Stimulated activated CD8-positive, alpha-beta memory T cell treated with anti-CD3 and anti-CD28 coated beads, Interleukin-7, amount 100 ng/mL, for 48 hours (primary cell): ENCODE results near the gene MAGI2.

Source experiments
- DNase-seq, 2 donors: peaks; one replicate each; pipeline ENCODE4 v3.0.0-alpha.2; 2020; ENCODE audit warnings: low read depth in 1 of 2; ENCODE audit errors: extremely low read depth in 1 of 2

MAGI2 gene

GRCh38 chr7:78842068-78842467 lies 611.4 kb downstream of the MAGI2 start:
- no peak for DNase-seq

- no peak for DNase-seq
Observed at GRCh38 chr7:78835897-78836296, 617.6 kb downstream of the MAGI2 start.

DNA sequence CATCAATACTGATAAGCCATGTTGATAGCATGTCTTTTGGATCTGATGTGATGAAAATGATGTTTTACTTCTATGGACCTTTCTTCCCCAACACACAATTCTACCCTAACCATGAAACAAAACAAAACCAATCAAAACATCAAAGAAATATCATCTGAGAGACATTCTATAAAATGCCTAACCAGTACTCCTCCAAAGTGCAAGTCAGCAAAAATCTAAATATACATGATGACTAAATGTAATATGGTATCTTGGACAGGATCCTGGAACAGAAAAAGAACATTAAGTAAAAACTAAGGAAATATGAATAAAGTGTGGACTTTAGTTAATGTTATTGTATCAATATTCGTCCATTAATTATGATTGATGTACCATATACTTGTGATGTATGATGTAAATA lies 625.1 kb downstream of the MAGI2 start:
- DNase-seq: no peak

- DNase-seq: no peak
Observed at GRCh38 chr7:78803501-78804127, 649.9 kb downstream of the MAGI2 start.

GRCh38 chr7:78794101-78794500 lies 659.4 kb downstream of the MAGI2 start:
- no peak for DNase-seq

DNA sequence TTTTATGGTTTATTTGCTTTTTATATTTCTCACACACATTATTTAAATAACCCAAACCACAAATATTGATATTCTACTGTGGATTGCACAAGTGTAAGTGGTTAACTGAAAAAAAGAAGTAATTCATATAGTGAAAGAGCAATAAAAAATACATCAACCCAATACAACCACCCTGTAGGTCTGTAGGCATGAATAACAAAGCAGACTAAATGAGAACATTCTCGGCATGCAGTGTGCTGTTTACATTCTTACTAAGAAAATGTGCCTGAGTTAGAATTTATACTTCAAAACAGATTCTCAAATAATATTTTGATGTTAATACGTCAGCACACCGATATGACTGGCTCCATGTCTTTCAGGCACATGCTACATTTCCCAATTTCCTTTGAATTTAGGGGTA lies 660.8 kb downstream of the MAGI2 start:
- no peak for DNase-seq

DNA sequence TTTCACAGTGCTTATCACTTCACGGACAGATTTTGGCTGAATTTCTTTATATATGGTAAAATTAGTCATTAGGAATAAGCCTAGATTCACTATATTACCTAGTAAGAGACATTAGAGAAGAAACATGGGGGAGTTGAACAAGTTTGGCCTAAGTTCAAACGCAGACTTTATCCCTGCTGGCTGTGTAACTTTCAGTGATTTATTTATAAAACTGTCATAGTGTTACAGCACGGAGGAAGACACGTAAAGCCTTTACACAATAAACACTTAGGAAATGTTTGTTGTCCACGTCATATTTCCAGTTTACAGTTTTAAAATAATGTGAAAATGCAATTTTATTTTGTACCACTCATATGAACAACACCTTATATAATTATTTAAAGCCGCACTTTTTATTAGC lies 661.5 kb downstream of the MAGI2 start:
- DNase-seq: no peak

GRCh38 chr7:78788464-78788863 lies 665.0 kb downstream of the MAGI2 start:
- DNase-seq: no peak

DNA sequence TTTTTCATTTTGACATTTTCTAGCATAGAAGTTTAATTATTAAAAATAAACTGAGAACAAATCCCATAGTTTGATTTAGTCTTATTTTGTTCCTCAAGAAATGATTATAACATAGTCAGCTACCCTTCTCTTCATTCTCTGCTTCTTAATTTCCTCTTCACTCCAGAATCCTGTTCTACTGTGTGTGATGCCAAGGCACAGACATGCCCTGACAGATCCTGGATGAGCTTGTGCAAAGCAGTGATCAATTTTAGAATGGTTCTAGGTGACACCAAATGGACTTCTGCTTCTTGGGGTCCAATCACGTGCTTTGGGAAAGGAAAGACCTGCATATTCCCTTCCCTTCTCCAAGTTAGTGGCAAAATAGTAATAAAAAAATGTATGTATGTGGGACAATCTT lies 665.6 kb downstream of the MAGI2 start:
- no peak for DNase-seq

DNA sequence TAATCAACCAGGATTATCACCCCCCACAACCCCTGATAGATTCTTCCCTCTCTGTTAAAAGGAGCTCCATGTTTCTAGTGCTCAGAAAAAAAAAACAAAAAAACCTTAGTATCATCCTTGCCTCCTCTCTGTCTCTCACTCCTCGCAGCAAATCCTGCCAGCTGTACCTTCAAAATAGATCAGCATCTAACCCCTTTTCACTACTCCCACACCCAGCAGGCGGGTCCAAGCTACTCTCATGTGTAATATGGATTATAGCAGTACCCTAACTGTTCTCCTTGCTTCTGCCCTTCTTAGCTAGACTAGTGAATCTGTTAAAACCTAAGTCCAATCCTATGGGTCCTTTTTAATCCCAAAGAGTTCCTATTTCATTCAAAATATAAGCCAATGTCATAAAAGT lies 667.4 kb downstream of the MAGI2 start:
- no peak for DNase-seq

DNA sequence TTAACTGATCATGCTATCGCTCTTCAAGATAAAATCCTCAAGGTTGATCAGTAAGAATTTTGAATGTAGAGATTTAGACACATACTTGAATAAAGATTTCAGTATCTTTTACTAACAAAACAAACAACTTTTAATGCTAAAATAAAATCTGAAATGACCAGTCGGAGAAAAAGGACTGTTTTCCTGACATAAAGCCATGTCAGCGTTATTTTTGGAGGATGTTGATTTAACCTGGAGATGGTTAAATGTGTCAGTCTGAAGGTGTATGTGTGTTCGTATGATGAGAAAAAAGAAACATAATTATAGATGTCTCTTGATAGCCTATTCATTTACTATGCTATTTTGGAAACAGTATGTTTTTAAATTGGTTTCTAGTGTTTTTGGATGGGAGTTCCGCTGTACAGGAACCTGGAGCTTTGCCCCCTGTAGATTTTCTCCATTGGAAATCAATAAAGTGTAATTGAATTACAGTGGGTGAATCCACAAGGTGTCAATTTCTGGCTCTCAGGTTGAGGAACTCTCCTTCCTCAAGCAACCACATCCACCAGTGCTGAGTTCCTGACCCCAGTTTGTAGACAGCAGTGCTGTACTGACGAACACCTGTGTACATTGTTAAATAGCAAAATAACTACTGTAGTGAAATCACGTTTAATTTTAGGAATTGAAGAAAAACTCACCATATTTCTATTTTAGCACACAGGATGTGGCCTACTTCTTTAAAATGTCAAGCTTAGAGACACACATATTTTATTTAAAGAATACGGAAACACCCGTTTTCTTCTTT lies 670.1 kb downstream of the MAGI2 start:
- DNase-seq: no peak

DNA sequence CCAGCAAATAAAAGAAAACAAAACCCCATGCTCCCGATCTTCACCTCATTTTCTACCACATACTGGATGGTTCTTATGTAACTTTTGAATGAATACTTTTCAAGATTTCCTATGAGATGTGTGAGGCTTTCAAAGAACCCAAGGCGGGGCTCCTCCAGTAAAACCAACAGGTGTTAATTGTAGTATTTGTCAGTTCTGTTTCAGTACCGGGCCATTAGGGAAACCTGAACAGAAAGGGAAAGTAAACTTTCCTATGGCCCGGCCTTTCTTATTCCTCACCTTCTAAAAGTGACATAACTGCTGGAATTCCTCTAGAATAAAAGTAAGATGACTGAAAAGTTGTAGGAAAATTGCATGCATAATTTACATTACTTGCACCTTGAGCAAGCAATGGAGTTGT lies 672.9 kb downstream of the MAGI2 start:
- DNase-seq: no peak

DNA sequence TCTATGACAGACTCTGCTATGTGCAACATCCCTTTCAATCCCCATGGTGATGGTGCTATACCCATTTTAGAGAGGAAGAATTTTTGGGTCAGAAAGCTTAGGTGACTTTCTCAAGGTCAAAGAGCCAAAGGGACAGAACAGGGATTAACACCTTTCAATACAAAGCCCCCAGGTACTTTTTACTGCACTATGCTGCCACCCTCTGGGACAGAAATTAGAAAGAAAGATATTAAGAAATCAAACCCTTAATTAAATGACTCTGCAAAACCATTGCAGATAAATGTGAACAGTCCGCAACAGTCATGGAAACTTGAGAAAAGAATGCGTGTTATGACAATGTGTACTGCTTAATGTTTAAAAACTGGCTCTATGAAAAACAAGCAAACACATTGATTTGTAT lies 673.7 kb downstream of the MAGI2 start:
- DNase-seq: no peak

DNA sequence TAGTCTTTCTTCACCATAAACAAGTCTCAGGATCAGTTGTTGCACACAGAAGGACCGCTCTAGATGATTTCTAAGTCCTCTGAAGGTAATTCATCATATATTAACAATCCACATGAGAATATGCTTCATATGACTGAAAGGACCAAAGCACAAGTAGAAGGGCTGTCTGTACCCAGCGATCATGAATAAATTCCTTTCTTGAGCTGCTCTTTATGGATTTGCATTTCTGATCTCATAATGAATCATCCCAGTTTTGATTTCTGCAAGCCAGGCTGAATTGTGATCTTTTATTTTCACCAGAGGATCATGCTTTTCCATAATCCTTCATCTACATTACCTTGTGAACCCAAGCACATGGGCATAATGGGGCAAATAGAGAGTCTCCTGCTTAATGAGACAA lies 675.6 kb downstream of the MAGI2 start:
- DNase-seq: no peak

GRCh38 chr7:78770422-78771410 lies 682.8 kb downstream of the MAGI2 start:
- no peak for DNase-seq

DNA sequence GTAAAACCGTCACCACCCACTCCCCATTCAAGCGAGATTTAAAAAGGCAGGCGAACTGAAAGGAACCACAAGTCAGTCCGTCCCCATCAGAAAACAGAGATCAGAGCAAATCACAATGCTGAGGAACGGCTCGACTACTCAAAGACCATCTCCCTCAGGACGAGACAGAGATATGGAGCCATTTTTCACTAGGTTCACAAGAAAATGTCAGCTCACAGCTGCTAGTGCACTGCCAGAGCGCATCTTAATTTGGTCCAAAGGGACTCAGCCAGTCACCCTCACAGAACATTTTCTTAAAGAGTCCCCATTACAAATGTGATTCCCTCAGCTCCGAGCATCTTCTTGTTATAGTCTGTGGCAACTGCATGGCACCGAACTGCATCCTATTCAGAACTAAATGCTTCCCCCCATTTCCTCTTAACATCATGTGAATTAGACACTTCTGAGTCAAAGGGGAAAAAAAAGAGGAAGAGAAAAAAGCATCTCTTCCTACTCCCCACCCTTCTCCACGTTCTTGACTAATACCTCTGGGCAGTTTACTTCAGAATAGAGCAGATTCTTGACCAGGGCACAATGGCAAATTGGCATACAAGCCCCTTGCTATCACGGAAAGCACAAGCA lies 683.9 kb downstream of the MAGI2 start:
- no peak for DNase-seq

GRCh38 chr7:78768859-78769258 lies 684.6 kb downstream of the MAGI2 start:
- no peak for DNase-seq

DNA sequence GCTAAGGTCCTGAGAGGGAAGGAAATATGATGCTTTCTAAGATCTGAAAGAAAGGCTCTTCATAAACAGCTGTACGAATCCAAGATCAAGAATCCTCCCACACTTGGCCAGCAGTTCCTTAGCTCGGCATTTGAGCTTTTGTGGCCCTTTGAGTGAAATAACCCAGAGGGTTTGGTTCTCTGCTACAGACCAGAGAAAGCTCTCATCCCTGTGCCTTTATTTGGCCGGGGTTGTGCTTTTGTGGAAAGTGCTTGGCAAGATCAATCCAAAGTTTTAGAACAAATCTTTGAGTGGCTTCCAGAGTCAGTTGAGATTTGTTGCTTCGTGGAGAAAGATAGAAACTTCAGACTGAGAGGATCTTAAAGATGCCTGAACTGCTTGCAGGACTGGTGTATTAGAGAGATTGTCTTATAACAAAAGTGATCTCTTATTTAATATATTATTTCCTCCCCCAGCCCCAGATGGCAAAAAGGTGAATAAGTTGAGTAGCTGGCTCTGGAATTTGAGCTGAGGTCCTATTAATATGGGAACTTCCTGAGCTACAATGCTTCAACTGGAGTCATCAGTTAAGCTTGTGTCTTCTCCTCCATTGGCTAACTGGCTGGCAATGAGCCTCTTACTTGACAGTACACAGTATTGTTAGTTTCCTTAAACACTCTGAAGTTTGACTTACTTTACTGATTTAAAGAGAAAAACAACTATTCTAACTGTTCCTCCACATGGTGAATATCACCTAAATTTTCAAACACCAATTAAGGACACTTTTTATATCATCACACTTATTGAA lies 687.3 kb downstream of the MAGI2 start:
- DNase-seq: no peak

DNA sequence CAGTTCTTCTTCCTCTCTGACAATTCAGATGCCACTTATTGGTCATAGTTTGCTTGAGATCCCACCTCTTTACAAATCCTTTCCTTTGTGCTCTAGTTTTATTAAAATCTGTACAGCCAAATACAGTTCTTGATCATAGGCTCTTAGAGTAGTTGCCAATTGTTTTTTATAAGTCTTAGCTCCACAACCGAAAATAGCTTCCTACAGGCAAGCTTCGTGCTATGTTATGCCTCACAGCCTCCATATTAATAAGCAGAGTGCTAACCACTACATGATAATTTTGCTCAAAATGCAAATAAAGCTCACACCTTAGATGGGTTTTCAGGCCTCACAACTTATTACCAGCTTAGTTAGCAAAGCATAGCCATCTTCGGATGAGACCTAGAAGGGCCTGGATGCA lies 688.9 kb downstream of the MAGI2 start:
- no peak for DNase-seq

DNA sequence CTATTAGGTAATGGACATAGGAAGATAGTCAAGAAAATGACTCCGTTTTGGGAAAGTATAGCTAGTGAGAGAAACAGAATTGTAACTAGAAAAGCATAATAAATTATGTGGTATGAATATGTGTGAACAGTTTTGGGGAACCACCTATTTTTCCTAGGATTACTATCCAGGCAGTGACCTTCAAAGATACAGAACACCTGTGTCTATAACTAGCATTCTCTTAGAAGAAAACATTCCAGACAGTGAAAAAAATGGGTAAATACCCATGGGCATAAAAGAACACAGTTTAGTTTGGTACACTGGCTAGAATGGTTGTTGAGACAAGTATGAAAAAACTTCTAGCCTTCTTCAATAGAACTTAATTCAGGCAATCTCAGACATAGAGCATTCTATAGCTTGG lies 690.8 kb downstream of the MAGI2 start:
- DNase-seq: no peak
